ENCODE measurements around the gene C4orf17. TPM values are rescaled to one million over a fixed set of nuclear protein-coding genes. Genes with fewer than 3 reads are reported as not detected.

The C4orf17 gene
- total RNA-seq, 3 donors from 2014 or later (not counting 1 experiment from before 2014, with no cell fraction given) = not detected

DNA sequence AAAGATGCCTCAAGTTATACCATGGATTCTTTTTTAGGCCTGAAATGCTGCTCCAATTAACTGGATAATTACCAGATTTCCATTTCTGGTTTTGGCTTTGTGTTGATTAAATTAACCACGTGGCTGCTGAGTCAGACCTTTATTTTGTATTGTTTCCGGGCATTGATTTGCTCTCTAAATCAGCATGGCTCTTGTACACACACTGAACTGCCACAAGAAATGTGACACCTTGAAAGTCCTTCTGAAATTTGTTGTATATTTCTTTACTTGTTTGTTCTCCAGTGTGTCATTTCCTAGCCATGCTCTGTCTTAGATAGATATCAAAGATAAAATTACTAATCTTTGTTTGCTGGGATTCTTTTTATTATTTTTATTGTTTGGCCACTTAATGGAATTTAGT is 75.5 kb downstream of the C4orf17 start:
- H3K27me3 Mint-ChIP-seq (ENCODE audit: low read depth in 2 of 2) = peaks cover 12 to 52% of the 10 kb centered on the region in 2 donors
- ATAC-seq (no peak), DNase-seq (no peak)
- H3K4me1 Mint-ChIP-seq = no peaks in the 10 kb centered on the region
- H3K9me3 Mint-ChIP-seq = no peaks in the 10 kb centered on the region
- peaks cover 9% of the 10 kb centered on the region for H3K27me3 ChIP-seq (ENCODE audit: control insufficient read depth, insufficient read depth, low read length)
- no peak overlapping the region for H3K4me3 ChIP-seq (ENCODE audit: low read length)
- no peaks in the 10 kb centered on the region for H3K4me1 ChIP-seq (ENCODE audit: control insufficient read depth, insufficient read depth, low read length)
- no peaks in the 10 kb centered on the region for H3K36me3 ChIP-seq (ENCODE audit: control insufficient read depth, insufficient read depth, low read length)
- no peak overlapping the region for H3K27ac Mint-ChIP-seq
- H3K36me3 Mint-ChIP-seq = no peaks in the 10 kb centered on the region
- 42% methylated on average over 2 of the region's 2 CpGs for WGBS (ENCODE audit: insufficient coverage)
- TF ChIP-seq, protein P1, sequence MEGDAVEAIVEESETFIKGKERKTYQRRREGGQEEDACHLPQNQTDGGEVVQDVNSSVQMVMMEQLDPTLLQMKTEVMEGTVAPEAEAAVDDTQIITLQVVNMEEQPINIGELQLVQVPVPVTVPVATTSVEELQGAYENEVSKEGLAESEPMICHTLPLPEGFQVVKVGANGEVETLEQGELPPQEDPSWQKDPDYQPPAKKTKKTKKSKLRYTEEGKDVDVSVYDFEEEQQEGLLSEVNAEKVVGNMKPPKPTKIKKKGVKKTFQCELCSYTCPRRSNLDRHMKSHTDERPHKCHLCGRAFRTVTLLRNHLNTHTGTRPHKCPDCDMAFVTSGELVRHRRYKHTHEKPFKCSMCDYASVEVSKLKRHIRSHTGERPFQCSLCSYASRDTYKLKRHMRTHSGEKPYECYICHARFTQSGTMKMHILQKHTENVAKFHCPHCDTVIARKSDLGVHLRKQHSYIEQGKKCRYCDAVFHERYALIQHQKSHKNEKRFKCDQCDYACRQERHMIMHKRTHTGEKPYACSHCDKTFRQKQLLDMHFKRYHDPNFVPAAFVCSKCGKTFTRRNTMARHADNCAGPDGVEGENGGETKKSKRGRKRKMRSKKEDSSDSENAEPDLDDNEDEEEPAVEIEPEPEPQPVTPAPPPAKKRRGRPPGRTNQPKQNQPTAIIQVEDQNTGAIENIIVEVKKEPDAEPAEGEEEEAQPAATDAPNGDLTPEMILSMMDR (IDR thresholded peaks at IDR 0.05) = no peak
- no peak overlapping the region for H3K27ac ChIP-seq (ENCODE audit: low read length)
- intact Hi-C loops (cut with micrococcal nuclease) = no loop called here
- H3K9me3 ChIP-seq (ENCODE audit: control insufficient read depth, insufficient read depth, low read length) = no peaks in the 10 kb centered on the region
- no peak overlapping the region for H3K4me3 Mint-ChIP-seq

DNA sequence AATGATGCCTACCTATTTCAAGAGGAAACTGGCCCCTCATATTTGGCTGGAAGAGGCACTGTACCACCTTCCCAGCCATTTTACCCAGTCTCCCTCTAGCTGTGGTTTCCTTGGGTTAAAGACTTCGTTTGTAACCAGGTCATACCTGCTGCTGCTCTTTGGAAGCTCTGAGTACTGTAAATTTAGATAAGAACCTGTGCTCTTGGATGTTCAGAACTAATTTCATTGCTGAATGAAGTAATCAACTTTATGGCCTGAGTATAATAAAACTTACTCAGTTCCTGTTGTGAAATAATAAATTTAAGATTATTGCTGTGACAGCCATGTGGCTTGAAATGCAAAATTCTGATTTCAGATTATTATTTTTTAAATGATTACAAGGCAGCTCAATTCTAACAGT is 76.0 kb downstream of the C4orf17 start:
- H3K27me3 Mint-ChIP-seq (ENCODE audit: low read depth in 2 of 2) = peaks cover 8 to 47% of the 10 kb centered on the region in 2 donors
- H3K9me3 Mint-ChIP-seq = no peaks in the 10 kb centered on the region
- ATAC-seq (no peak), DNase-seq (no peak)
- H3K36me3 Mint-ChIP-seq = no peaks in the 10 kb centered on the region
- TF ChIP-seq, protein P1 (IDR thresholded peaks at IDR 0.05) = no peak
- intact Hi-C loops (cut with micrococcal nuclease) = no loop called here
- no peaks in the 10 kb centered on the region for H3K4me1 ChIP-seq (ENCODE audit: control insufficient read depth, insufficient read depth, low read length)
- no peaks in the 10 kb centered on the region for H3K36me3 ChIP-seq (ENCODE audit: control insufficient read depth, insufficient read depth, low read length)
- H3K4me3 ChIP-seq (ENCODE audit: low read length) = no peak overlapping the region
- H3K27ac ChIP-seq (ENCODE audit: low read length) = no peak overlapping the region
- peaks cover 9% of the 10 kb centered on the region for H3K27me3 ChIP-seq (ENCODE audit: control insufficient read depth, insufficient read depth, low read length)
- 45% methylated on average over 1 of the region's 1 CpG for WGBS (ENCODE audit: insufficient coverage)
- H3K27ac Mint-ChIP-seq = no peak overlapping the region
- H3K4me3 Mint-ChIP-seq = no peak overlapping the region
- H3K9me3 ChIP-seq (ENCODE audit: control insufficient read depth, insufficient read depth, low read length) = no peaks in the 10 kb centered on the region
- H3K4me1 Mint-ChIP-seq = no peaks in the 10 kb centered on the region

DNA sequence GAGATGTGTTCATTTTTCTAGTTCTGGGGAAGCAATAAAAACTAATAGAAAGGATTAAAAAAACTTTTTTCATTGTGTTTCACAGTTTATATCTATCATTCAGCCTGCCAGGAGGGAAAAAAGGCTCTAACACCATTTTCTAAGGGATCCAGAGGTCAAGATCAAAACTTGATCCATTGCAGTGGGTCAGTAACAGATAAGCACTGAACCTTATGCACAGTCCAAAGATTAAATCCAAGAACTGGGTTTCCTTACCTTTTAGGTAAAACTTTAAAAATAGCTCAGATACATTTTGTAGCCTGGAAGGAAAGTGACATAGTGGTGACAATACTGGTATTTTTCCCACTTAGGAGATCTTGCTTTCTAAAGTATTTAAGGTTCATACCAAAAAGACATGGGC is 76.5 kb downstream of the C4orf17 start:
- intact Hi-C loops (cut with micrococcal nuclease) = no loop called here
- no peak overlapping the region for H3K27ac ChIP-seq (ENCODE audit: low read length)
- H3K9me3 Mint-ChIP-seq = no peaks in the 10 kb centered on the region
- H3K27me3 Mint-ChIP-seq (ENCODE audit: low read depth in 2 of 2) = peaks cover 7 to 42% of the 10 kb centered on the region in 2 donors
- H3K9me3 ChIP-seq (ENCODE audit: control insufficient read depth, insufficient read depth, low read length) = no peaks in the 10 kb centered on the region
- peaks cover 9% of the 10 kb centered on the region for H3K27me3 ChIP-seq (ENCODE audit: control insufficient read depth, insufficient read depth, low read length)
- no peaks in the 10 kb centered on the region for H3K4me1 ChIP-seq (ENCODE audit: control insufficient read depth, insufficient read depth, low read length)
- no peaks in the 10 kb centered on the region for H3K36me3 ChIP-seq (ENCODE audit: control insufficient read depth, insufficient read depth, low read length)
- no peaks in the 10 kb centered on the region for H3K4me1 Mint-ChIP-seq
- ATAC-seq (no peak), DNase-seq (no peak)
- TF ChIP-seq, protein P1 (IDR thresholded peaks at IDR 0.05) = no peak
- no peak overlapping the region for H3K4me3 Mint-ChIP-seq
- no peak overlapping the region for H3K27ac Mint-ChIP-seq
- H3K4me3 ChIP-seq (ENCODE audit: low read length) = no peak overlapping the region
- H3K36me3 Mint-ChIP-seq = no peaks in the 10 kb centered on the region

DNA sequence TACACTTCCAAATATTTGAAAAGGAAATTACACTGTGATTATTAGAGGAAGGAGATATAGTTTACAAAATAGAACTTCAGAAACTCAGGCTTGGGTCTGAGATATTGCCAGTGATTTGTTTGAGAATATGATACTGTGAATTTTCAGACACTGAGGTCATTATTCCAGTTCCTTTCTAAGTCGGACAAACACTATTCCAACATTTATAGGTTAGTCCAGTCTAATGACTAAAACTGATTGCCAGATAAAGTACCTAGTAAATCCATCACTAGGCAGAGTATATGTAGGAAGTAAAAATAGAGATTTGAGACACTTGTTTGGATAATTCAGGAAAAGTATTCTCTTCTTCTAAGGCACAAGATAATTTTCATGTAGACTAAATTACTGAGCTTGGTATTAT is 77.0 kb downstream of the C4orf17 start:
- no peaks in the 10 kb centered on the region for H3K4me1 Mint-ChIP-seq
- ATAC-seq (no peak), DNase-seq (no peak)
- TF ChIP-seq, protein P1 (IDR thresholded peaks at IDR 0.05) = no peak
- no peaks in the 10 kb centered on the region for H3K4me1 ChIP-seq (ENCODE audit: control insufficient read depth, insufficient read depth, low read length)
- no peaks in the 10 kb centered on the region for H3K36me3 ChIP-seq (ENCODE audit: control insufficient read depth, insufficient read depth, low read length)
- no CpG with 5 or more reads among the region's 1 CpG for WGBS (ENCODE audit: insufficient coverage)
- H3K27me3 ChIP-seq (ENCODE audit: control insufficient read depth, insufficient read depth, low read length) = peaks cover 6% of the 10 kb centered on the region
- H3K9me3 ChIP-seq (ENCODE audit: control insufficient read depth, insufficient read depth, low read length) = no peaks in the 10 kb centered on the region
- intact Hi-C loops (cut with micrococcal nuclease) = no loop called here
- no peak overlapping the region for H3K4me3 ChIP-seq (ENCODE audit: low read length)
- no peak overlapping the region for H3K27ac Mint-ChIP-seq
- no peaks in the 10 kb centered on the region for H3K36me3 Mint-ChIP-seq
- H3K4me3 Mint-ChIP-seq = no peak overlapping the region
- H3K27ac ChIP-seq (ENCODE audit: low read length) = no peak overlapping the region
- peaks cover 7 to 37% of the 10 kb centered on the region in 2 donors for H3K27me3 Mint-ChIP-seq (ENCODE audit: low read depth in 2 of 2)
- H3K9me3 Mint-ChIP-seq = no peaks in the 10 kb centered on the region
